HepG2 (cell line): ENCODE results near the gene URGCP. TPM values are rescaled to one million over a fixed set of nuclear protein-coding genes. Genes with fewer than 3 reads are reported as not detected.

Experiments
- ARID5B ChIP-seq: IDR thresholded peaks from 2 replicates; pipeline ENCODE4 v1.4.0; 2020; ENCODE audit warnings: mild to moderate bottlenecking, missing genetic modification reagents
- FOXP1 ChIP-seq, 2 experiments: fragments of 450-650 bp in 1 of 2; IDR thresholded peaks; 2 replicates each; pipeline ENCODE4 v1.6.1; 2017 to 2018; ENCODE audit warnings: antibody characterized with exemption in 1 of 2
- HDAC6 ChIP-seq: fragments of 200-600 bp; sonication (generic); IDR thresholded peaks from 2 replicates; pipeline ENCODE4 v1.7.0; 2017; ENCODE audit warnings: mild to moderate bottlenecking, antibody characterized with exemption, low read length, low read depth
- NPAS2 ChIP-seq: sonication (generic); formaldehyde crosslinking; IDR thresholded peaks from 2 replicates; pipeline ENCODE4 v1.8.0; 2022; ENCODE audit warnings: mild to moderate bottlenecking, missing genetic modification reagents, borderline replicate concordance
- NR2F1 ChIP-seq, 2 experiments: fragments of 450-650 bp in 1 of 2; formaldehyde crosslinking in 1 of 2; IDR thresholded peaks; 2 replicates each; pipeline versions ENCODE4 v1.5.0 to v1.6.1; 2016 to 2020; ENCODE audit warnings: mild to moderate bottlenecking in 1 of 2, missing compliant biosample characterization in 1 of 2, missing genetic modification reagents in 1 of 2, moderate library complexity in 1 of 2
- RARG ChIP-seq: sonication (generic); formaldehyde crosslinking; IDR thresholded peaks from 2 replicates; pipeline ENCODE4 v1.4.0; 2020; ENCODE audit warnings: low read depth, mild to moderate bottlenecking, missing genetic modification reagents
- SMAD3 ChIP-seq: sonication (generic); formaldehyde crosslinking; IDR thresholded peaks from 2 replicates; pipeline ENCODE4 v1.4.0; 2020; ENCODE audit warnings: missing genetic modification reagents
- STAG1 ChIP-seq: sonication (generic); formaldehyde crosslinking; IDR thresholded peaks from 2 replicates; pipeline ENCODE4 v1.4.0; 2020; ENCODE audit warnings: missing genetic modification reagents
- ZHX1 ChIP-seq: sonication (generic); formaldehyde crosslinking; IDR thresholded peaks from 2 replicates; pipeline ENCODE4 v1.8.1; 2022; ENCODE audit warnings: low read depth, mild to moderate bottlenecking, missing genetic modification reagents
- ZNF468 ChIP-seq: sonication (generic); formaldehyde crosslinking; IDR thresholded peaks from 2 replicates; pipeline ENCODE4 v1.8.0; 2022; ENCODE audit warnings: mild to moderate bottlenecking, moderate library complexity, missing genetic modification reagents
- ZNF530 ChIP-seq: sonication (generic); formaldehyde crosslinking; IDR thresholded peaks from 2 replicates; pipeline ENCODE4 v1.5.0; 2020; ENCODE audit warnings: low read depth, mild to moderate bottlenecking, missing genetic modification reagents
- ZNF776 ChIP-seq: sonication (generic); formaldehyde crosslinking; IDR thresholded peaks from 2 replicates; pipeline ENCODE4 v1.4.0; 2020; ENCODE audit warnings: mild to moderate bottlenecking, missing genetic modification reagents
- ZNF879 ChIP-seq: sonication (generic); formaldehyde crosslinking; IDR thresholded peaks from 2 replicates; pipeline ENCODE4 v1.8.1; 2023; ENCODE audit warnings: missing genetic modification reagents
- ZNF891 ChIP-seq: sonication (generic); formaldehyde crosslinking; IDR thresholded peaks from 2 replicates; pipeline ENCODE4 v1.5.0; 2020; ENCODE audit warnings: mild to moderate bottlenecking, missing genetic modification reagents
- polyA plus RNA-seq, 8 experiments: library from polyadenylated mRNA; depleted of rRNA in 3 of 8; stranded (reverse) in 7 of 8; unstranded in 1 of 8; fragments of >200 nt; fragmentation: Illumina TruSeq in 4 of 8; extraction: Trizol in 4 of 8; gene quantifications; 2 replicates each; pipeline versions ENCODE4 v1.2.1 to v1.2.3, GENCODE V29; 2011 to 2016; ENCODE audit warnings: low read depth in 4 of 8, missing spikeins in 1 of 8, mixed read lengths in 1 of 8; ENCODE audit not compliant: insufficient read depth in 1 of 8
- total RNA-seq, 5 experiments: library from RNA; depleted of rRNA; stranded (reverse); fragments of >200 nt; fragmentation: Illumina TruSeq; extraction: Trizol; gene quantifications; 2 replicates each; pipeline ENCODE4 v1.2.3, GENCODE V29; 2016; ENCODE audit warnings: low read depth in 1 of 5
- TF ChIP-seq, protein P1 (sequence below): sonication (generic); formaldehyde crosslinking; IDR thresholded peaks from 2 replicates; pipeline ENCODE4 v1.4.0; 2020; ENCODE audit warnings: mild to moderate bottlenecking, missing genetic modification reagents
- TF ChIP-seq, protein P2 (sequence below): sonication (generic); formaldehyde crosslinking; IDR thresholded peaks from 2 replicates; pipeline ENCODE4; 2020; ENCODE audit warnings: missing genetic modification reagents, mild to moderate bottlenecking, borderline replicate concordance
- TF ChIP-seq, protein P3 (sequence below): sonication (generic); formaldehyde crosslinking; IDR thresholded peaks from 2 replicates; pipeline ENCODE4 v1.4.0; 2020; ENCODE audit warnings: mild to moderate bottlenecking, missing genetic modification reagents

URGCP gene
- total and polyA plus RNA-seq, 2 of the 13 experiments (the other 11 are each of a cell fraction or from before 2014, with no cell fraction given), result 22.3 to 25.8 TPM

GRCh38 chr7:43905209-43905946 is 1.0 kb downstream of the URGCP start (continued):
- no peak for TF ChIP-seq ZNF879 (CRISPR knock-in tag)
- peak; percentile 91 to 92 for TF ChIP-seq NR2F1 (CRISPR knock-in tag; IDR thresholded peaks at IDR 0.05)
- TF ChIP-seq, protein P1, sequence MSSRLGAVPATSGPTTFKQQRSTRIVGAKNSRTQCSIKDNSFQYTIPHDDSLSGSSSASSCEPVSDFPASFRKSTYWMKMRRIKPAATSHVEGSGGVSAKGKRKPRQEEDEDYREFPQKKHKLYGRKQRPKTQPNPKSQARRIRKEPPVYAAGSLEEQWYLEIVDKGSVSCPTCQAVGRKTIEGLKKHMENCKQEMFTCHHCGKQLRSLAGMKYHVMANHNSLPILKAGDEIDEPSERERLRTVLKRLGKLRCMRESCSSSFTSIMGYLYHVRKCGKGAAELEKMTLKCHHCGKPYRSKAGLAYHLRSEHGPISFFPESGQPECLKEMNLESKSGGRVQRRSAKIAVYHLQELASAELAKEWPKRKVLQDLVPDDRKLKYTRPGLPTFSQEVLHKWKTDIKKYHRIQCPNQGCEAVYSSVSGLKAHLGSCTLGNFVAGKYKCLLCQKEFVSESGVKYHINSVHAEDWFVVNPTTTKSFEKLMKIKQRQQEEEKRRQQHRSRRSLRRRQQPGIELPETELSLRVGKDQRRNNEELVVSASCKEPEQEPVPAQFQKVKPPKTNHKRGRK, result no peak
- TF ChIP-seq FOXP1 (IDR thresholded peaks at IDR 0.05), result no peak
- TF ChIP-seq FOXP1 (CRISPR knock-in tag; IDR thresholded peaks at IDR 0.05), result peak; percentile 65
- TF ChIP-seq SMAD3, result peak; percentile 60; the same call in 1 of the 2 replicates
- TF ChIP-seq, protein P2, sequence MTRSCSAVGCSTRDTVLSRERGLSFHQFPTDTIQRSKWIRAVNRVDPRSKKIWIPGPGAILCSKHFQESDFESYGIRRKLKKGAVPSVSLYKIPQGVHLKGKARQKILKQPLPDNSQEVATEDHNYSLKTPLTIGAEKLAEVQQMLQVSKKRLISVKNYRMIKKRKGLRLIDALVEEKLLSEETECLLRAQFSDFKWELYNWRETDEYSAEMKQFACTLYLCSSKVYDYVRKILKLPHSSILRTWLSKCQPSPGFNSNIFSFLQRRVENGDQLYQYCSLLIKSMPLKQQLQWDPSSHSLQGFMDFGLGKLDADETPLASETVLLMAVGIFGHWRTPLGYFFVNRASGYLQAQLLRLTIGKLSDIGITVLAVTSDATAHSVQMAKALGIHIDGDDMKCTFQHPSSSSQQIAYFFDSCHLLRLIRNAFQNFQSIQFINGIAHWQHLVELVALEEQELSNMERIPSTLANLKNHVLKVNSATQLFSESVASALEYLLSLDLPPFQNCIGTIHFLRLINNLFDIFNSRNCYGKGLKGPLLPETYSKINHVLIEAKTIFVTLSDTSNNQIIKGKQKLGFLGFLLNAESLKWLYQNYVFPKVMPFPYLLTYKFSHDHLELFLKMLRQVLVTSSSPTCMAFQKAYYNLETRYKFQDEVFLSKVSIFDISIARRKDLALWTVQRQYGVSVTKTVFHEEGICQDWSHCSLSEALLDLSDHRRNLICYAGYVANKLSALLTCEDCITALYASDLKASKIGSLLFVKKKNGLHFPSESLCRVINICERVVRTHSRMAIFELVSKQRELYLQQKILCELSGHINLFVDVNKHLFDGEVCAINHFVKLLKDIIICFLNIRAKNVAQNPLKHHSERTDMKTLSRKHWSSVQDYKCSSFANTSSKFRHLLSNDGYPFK, result no peak
- no peak for TF ChIP-seq RARG (CRISPR knock-in tag)
- TF ChIP-seq HDAC6, result no peak
- TF ChIP-seq ZHX1 (CRISPR knock-in tag), result no peak
- peak; percentile 65; the same call in 1 of the 2 replicates for TF ChIP-seq ZNF891 (CRISPR knock-in tag)
- TF ChIP-seq NPAS2 (CRISPR knock-in tag), result no peak
- TF ChIP-seq STAG1 (CRISPR knock-in tag), result no peak
- TF ChIP-seq ARID5B (CRISPR knock-in tag), result peak; percentile 92
- no peak for TF ChIP-seq ZNF530 (CRISPR knock-in tag)
- TF ChIP-seq, protein P3, sequence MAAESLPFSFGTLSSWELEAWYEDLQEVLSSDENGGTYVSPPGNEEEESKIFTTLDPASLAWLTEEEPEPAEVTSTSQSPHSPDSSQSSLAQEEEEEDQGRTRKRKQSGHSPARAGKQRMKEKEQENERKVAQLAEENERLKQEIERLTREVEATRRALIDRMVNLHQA, result no peak
- TF ChIP-seq ZNF468, result no peak
- TF ChIP-seq ZNF776 (CRISPR knock-in tag), result no peak
